ENCODE measurements around the gene FAM153A. TPM values are rescaled to one million over a fixed set of nuclear protein-coding genes. Genes with fewer than 3 reads are reported as not detected.
"Not testable (repeated sequence)": the region's sequence is repeated elsewhere in the genome, so short reads cannot be mapped to it uniquely, and the experiment has no call there.

Gene FAM153A
- total RNA-seq (1 to 10 TPM in 2 of 5 donors, not detected in 3; 1.8 to 2.2 TPM), polyA plus RNA-seq (10 to 100 TPM in 1 of 3 donors, under 1 TPM in 2; 0.12 to 11.2 (median 0.15) TPM)
- long read RNA-seq, donor 1 = 0 reads
- long read RNA-seq, donor 2 = 0 reads
- long read RNA-seq, donor 3 = 0 reads
- long read RNA-seq, donor 4 = 0 reads
- long read RNA-seq, donor 5 = 0 reads
- long read RNA-seq, donor 6 = 0 reads
- long read RNA-seq, donor 7 = 0 reads
- long read RNA-seq, donor 8 = 0 reads
- long read RNA-seq, donor 9 = 0 reads
- long read RNA-seq, donor 10 = 0 reads

GRCh38 chr5:177782792-177783633 lies at the start of gene FAM153A:
FAM153A (minus strand) TSS chr5:177782899.
- H3K4me1 ChIP-seq; intact Hi-C loops (cut with DNase I; ENCODE audit: low total_unique reads): not testable (repeated sequence)

GRCh38 chr5:177832287-177832686 lies 49.6 kb upstream of the FAM153A start:
- H3K4me1 ChIP-seq; H3K27ac ChIP-seq; H3K9me3 ChIP-seq; DNase-seq; H3K36me3 ChIP-seq; H3K4me3 ChIP-seq; intact Hi-C loops (cut with DNase I; ENCODE audit: low total_unique reads); H3K27me3 ChIP-seq: not testable (repeated sequence)
- WGBS, 5 donors = 52 to 72% (median 67%) methylated on average over 2 to 4 of the region's 4 CpGs

More at GRCh38 chr5:177782792-177783633, at the start of gene FAM153A:
- not testable (repeated sequence) for H3K27me3 ChIP-seq, H3K9me3 ChIP-seq, H3K36me3 ChIP-seq, H3K27ac ChIP-seq
- peak within 1 kb of the TSS in 2 of 4 donors; percentile 4 to 15 for H3K4me3 ChIP-seq
- WGBS, 5 donors = 4 to 9% methylated on average over 11 to 14 of the region's 67 CpGs; no CpG with 5 or more reads in 3 of the 5 donors
- DNase-seq = peak in 1 of 2 donors; percentile 3

- H3K36me3 ChIP-seq; H3K9me3 ChIP-seq; intact Hi-C loops (cut with DNase I; ENCODE audit: low total_unique reads); H3K4me1 ChIP-seq; H3K27me3 ChIP-seq; DNase-seq; H3K27ac ChIP-seq; H3K4me3 ChIP-seq: not testable (repeated sequence)
- WGBS, 5 donors = no CpG with 5 or more reads among the region's 4 CpGs
Measured at GRCh38 chr5:177826073-177826472, 43.4 kb upstream of the FAM153A start.

- H3K4me3 ChIP-seq; H3K4me1 ChIP-seq; H3K9me3 ChIP-seq; H3K36me3 ChIP-seq; intact Hi-C loops (cut with DNase I; ENCODE audit: low total_unique reads); H3K27ac ChIP-seq; DNase-seq; H3K27me3 ChIP-seq: not testable (repeated sequence)
- no CpG with 5 or more reads among the region's 2 CpGs for WGBS, 5 donors
Measured at GRCh38 chr5:177824776-177825175, 42.1 kb upstream of the FAM153A start.

- H3K4me1 ChIP-seq; H3K4me3 ChIP-seq; H3K36me3 ChIP-seq; DNase-seq; H3K27me3 ChIP-seq; H3K9me3 ChIP-seq; H3K27ac ChIP-seq; intact Hi-C loops (cut with DNase I; ENCODE audit: low total_unique reads): not testable (repeated sequence)
- no CpG with 5 or more reads among the region's 3 CpGs for WGBS, 5 donors
Measured at GRCh38 chr5:177822489-177822888, 39.8 kb upstream of the FAM153A start.

- H3K36me3 ChIP-seq; H3K4me1 ChIP-seq; H3K27me3 ChIP-seq; intact Hi-C loops (cut with DNase I; ENCODE audit: low total_unique reads); H3K4me3 ChIP-seq; DNase-seq; H3K9me3 ChIP-seq; H3K27ac ChIP-seq: not testable (repeated sequence)
- no CpG with 5 or more reads among the region's 1 CpG for WGBS, 5 donors
Measured at GRCh38 chr5:177819664-177820063, 37.0 kb upstream of the FAM153A start.

- H3K36me3 ChIP-seq; H3K9me3 ChIP-seq; DNase-seq; H3K4me3 ChIP-seq; H3K27ac ChIP-seq; H3K4me1 ChIP-seq; intact Hi-C loops (cut with DNase I; ENCODE audit: low total_unique reads); H3K27me3 ChIP-seq: not testable (repeated sequence)
- no CpG with 5 or more reads among the region's 2 CpGs for WGBS, 5 donors
Measured at GRCh38 chr5:177812814-177813425, 30.2 kb upstream of the FAM153A start.

GRCh38 chr5:177812160-177812743 lies 29.6 kb upstream of the FAM153A start:
- DNase-seq; H3K4me3 ChIP-seq; H3K9me3 ChIP-seq; H3K36me3 ChIP-seq; intact Hi-C loops (cut with DNase I; ENCODE audit: low total_unique reads); H3K27ac ChIP-seq; H3K4me1 ChIP-seq; H3K27me3 ChIP-seq: not testable (repeated sequence)
- WGBS, 5 donors = 0 to 13% methylated on average over 1 of the region's 6 CpGs; no CpG with 5 or more reads in 3 of the 5 donors

- H3K4me3 ChIP-seq; H3K36me3 ChIP-seq; intact Hi-C loops (cut with DNase I; ENCODE audit: low total_unique reads); H3K27ac ChIP-seq; H3K9me3 ChIP-seq; DNase-seq; H3K4me1 ChIP-seq; H3K27me3 ChIP-seq: not testable (repeated sequence)
- 52 to 75% (median 55%) methylated on average over 5 of the region's 11 CpGs; no CpG with 5 or more reads in 2 of the 5 donors for WGBS, 5 donors
Measured at GRCh38 chr5:177809209-177809913, 26.7 kb upstream of the FAM153A start.

GRCh38 chr5:177808420-177808819 lies 25.7 kb upstream of the FAM153A start:
- H3K4me3 ChIP-seq; H3K27me3 ChIP-seq; H3K9me3 ChIP-seq; H3K36me3 ChIP-seq; H3K27ac ChIP-seq; intact Hi-C loops (cut with DNase I; ENCODE audit: low total_unique reads); H3K4me1 ChIP-seq; DNase-seq: not testable (repeated sequence)
- 77 to 96% (median 89%) methylated on average over 4 of the region's 12 CpGs; no CpG with 5 or more reads in 2 of the 5 donors for WGBS, 5 donors

GRCh38 chr5:177807265-177807664 lies 24.6 kb upstream of the FAM153A start:
- H3K27me3 ChIP-seq; DNase-seq; H3K27ac ChIP-seq; H3K4me3 ChIP-seq; H3K4me1 ChIP-seq; H3K36me3 ChIP-seq; intact Hi-C loops (cut with DNase I; ENCODE audit: low total_unique reads); H3K9me3 ChIP-seq: not testable (repeated sequence)
- 86 to 88% (median 88%) methylated on average over 7 to 10 of the region's 18 CpGs; no CpG with 5 or more reads in 2 of the 5 donors for WGBS, 5 donors
